ENCODE measurements around the gene ERCC4. TPM values are rescaled to one million over a fixed set of nuclear protein-coding genes. Genes with fewer than 3 reads are reported as not detected.

The ERCC4 gene
- polyA plus RNA-seq, 3 donors: 1.8 to 11.8 (median 5.9) TPM

DNA sequence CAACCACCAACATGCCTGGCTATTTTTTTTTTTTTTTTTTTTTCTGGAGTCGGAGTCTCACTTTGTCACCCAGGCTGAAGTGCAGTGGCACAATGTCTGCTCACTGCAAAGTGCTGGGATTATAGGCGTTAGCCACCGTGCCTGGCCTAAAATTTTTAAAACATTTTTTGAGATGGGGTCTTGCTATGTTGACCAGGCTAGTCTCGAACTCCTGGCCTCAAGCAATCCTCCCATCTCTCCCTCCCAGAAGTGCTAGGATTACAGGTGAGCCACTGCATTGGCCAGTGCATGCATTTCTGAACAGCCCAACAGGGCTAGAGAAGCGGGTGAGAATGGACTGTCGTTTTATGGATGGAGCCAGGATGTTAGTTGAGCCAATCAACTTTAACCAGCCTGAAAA lies 72.4 kb downstream of the ERCC4 start:
- TF ChIP-seq, protein P1, sequence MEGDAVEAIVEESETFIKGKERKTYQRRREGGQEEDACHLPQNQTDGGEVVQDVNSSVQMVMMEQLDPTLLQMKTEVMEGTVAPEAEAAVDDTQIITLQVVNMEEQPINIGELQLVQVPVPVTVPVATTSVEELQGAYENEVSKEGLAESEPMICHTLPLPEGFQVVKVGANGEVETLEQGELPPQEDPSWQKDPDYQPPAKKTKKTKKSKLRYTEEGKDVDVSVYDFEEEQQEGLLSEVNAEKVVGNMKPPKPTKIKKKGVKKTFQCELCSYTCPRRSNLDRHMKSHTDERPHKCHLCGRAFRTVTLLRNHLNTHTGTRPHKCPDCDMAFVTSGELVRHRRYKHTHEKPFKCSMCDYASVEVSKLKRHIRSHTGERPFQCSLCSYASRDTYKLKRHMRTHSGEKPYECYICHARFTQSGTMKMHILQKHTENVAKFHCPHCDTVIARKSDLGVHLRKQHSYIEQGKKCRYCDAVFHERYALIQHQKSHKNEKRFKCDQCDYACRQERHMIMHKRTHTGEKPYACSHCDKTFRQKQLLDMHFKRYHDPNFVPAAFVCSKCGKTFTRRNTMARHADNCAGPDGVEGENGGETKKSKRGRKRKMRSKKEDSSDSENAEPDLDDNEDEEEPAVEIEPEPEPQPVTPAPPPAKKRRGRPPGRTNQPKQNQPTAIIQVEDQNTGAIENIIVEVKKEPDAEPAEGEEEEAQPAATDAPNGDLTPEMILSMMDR (IDR thresholded peaks at IDR 0.05): no peak
- no peaks in the 10 kb centered on the region for H3K36me3 Mint-ChIP-seq

DNA sequence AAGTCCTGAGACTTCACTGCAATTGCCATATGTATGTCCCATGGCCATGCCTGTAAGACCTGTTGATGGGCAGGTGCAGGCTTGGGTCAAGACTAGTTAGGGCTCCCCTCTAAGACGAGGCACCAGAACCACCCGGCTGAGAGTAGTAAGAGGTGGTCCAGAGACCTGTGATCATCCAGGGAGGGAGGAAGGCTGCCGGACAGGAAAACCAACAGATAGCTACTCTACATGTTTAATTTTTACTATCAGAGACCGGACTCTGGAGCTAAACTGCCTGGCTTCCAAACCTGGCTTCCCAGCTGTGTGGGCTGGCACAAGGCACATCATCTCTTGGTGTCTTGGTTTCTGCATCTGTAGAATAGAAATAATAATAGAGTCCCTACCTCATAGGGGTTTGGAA lies 73.0 kb downstream of the ERCC4 start:
- no peak overlapping the region for H3K4me3 ChIP-seq (replicated peaks in 1 of 3; ENCODE audit: low read depth in 2 of 3, low read length in 3 of 3)
- H3K4me1 ChIP-seq (ENCODE audit: control insufficient read depth in 1 of 2, insufficient read depth in 2 of 2, low read length in 2 of 2): no peaks in the 10 kb centered on the region
- no peaks in the 10 kb centered on the region for H3K9me3 ChIP-seq (replicated peaks in 1 of 2; ENCODE audit: control insufficient read depth in 1 of 2, insufficient read depth in 1 of 2, low read length in 2 of 2)
- H2AFZ ChIP-seq (ENCODE audit: insufficient read depth, low read depth, low read length, poor library complexity, severe bottlenecking): no peak overlapping the region
- 100% methylated on average over 1 of the region's 4 CpGs for WGBS (ENCODE audit: insufficient coverage)
- H3K4me2 ChIP-seq (replicated peaks; ENCODE audit: extremely low read depth, low read length, poor library complexity, severe bottlenecking): no peak overlapping the region
- Mint-ChIP-seq H3K36me3 (no peaks in the 10 kb centered on the region), H3K27me3 (ENCODE audit: low read depth in 3 of 3) (peaks cover 0 to 4% (median 4%) of the 10 kb centered on the region in 3 donors), H3K9me3 (peaks cover 0 to 2% (median 0%) of the 10 kb centered on the region in 7 donors), H3K27ac (no peak overlapping the region), H3K4me1 (peaks cover 5% of the 10 kb centered on the region), H3K4me3 (no peak overlapping the region)
- H3K27ac ChIP-seq (ENCODE audit: low read depth in 1 of 2, low read length in 2 of 2): no peak overlapping the region
- H3K79me2 ChIP-seq (ENCODE audit: insufficient read depth, low read length): no peaks in the 10 kb centered on the region
- TF ChIP-seq, protein P1 (IDR thresholded peaks at IDR 0.05): no peak
- DNase-seq: no peak
- no peak overlapping the region for H3K9ac ChIP-seq (ENCODE audit: insufficient read depth, low read length, poor library complexity, severe bottlenecking)
- intact Hi-C loops (cut with micrococcal nuclease): no loop called here
- H3K36me3 ChIP-seq (replicated peaks in 1 of 2; ENCODE audit: control insufficient read depth in 1 of 2, insufficient read depth in 2 of 2, low read length in 2 of 2): no peaks in the 10 kb centered on the region
- no peaks in the 10 kb centered on the region for H3K27me3 ChIP-seq (ENCODE audit: control insufficient read depth in 2 of 2, insufficient read depth in 2 of 2, low read length in 2 of 2)
- H4K20me1 ChIP-seq (ENCODE audit: insufficient read depth, low read length): no peaks in the 10 kb centered on the region

More for the DNA sequence above, 72.4 kb downstream of the ERCC4 start:
- intact Hi-C loops (cut with micrococcal nuclease): no loop called here
- 86% methylated on average over 5 of the region's 6 CpGs for WGBS (ENCODE audit: insufficient coverage)
- no peak for DNase-seq
- peaks cover 4% of the 10 kb centered on the region for H3K4me1 Mint-ChIP-seq
- Histone ChIP-seq H3K36me3 (replicated peaks in 1 of 2; ENCODE audit: control insufficient read depth in 1 of 2, insufficient read depth in 2 of 2, low read length in 2 of 2) (no peaks in the 10 kb centered on the region), H3K9me3 (replicated peaks in 1 of 2; ENCODE audit: control insufficient read depth in 1 of 2, insufficient read depth in 1 of 2, low read length in 2 of 2) (no peaks in the 10 kb centered on the region), H3K4me2 (replicated peaks; ENCODE audit: extremely low read depth, low read length, poor library complexity, severe bottlenecking) (no peak overlapping the region), H3K27me3 (ENCODE audit: control insufficient read depth in 2 of 2, insufficient read depth in 2 of 2, low read length in 2 of 2) (no peaks in the 10 kb centered on the region), H2AFZ (ENCODE audit: insufficient read depth, low read depth, low read length, poor library complexity, severe bottlenecking) (no peak overlapping the region), H3K4me1 (ENCODE audit: control insufficient read depth in 1 of 2, insufficient read depth in 2 of 2, low read length in 2 of 2) (no peaks in the 10 kb centered on the region), H3K4me3 (replicated peaks in 1 of 3; ENCODE audit: low read depth in 2 of 3, low read length in 3 of 3) (no peak overlapping the region), H3K79me2 (ENCODE audit: insufficient read depth, low read length) (no peaks in the 10 kb centered on the region), H4K20me1 (ENCODE audit: insufficient read depth, low read length) (no peaks in the 10 kb centered on the region), H3K9ac (ENCODE audit: insufficient read depth, low read length, poor library complexity, severe bottlenecking) (no peak overlapping the region), H3K27ac (ENCODE audit: low read depth in 1 of 2, low read length in 2 of 2) (no peak overlapping the region)
- H3K9me3 Mint-ChIP-seq: peaks cover 0 to 2% (median 0%) of the 10 kb centered on the region in 7 donors
- H3K27ac Mint-ChIP-seq: peak overlapping the region in 1 of 7 donors; percentile 50
- H3K27me3 Mint-ChIP-seq (ENCODE audit: low read depth in 3 of 3): peaks cover 0 to 4% (median 4%) of the 10 kb centered on the region in 3 donors
- no peak overlapping the region for H3K4me3 Mint-ChIP-seq
